Mucosa of descending colon (tissue), 3 donors: ENCODE data around the gene FDXR. TPM values are rescaled to one million over a fixed set of nuclear protein-coding genes. Genes with fewer than 3 reads are reported as not detected.

Source experiments
- ATAC-seq: fragments of 200-7000 bp; cut with Tn5 transposase; one replicate; pipeline ENCODE4 v1.9.1; 2020; ENCODE audit warnings: mild to moderate bottlenecking, moderate library complexity
- DNase-seq, 3 donors: peaks; one replicate each; pipeline ENCODE4 v3.0.0-alpha.2; 2020
- H3K36me3 ChIP-seq: fragments of 200-600 bp; one replicate; pipeline ENCODE4 v1.8.0; 2021; ENCODE audit warnings: low read depth, mild to moderate bottlenecking
- H3K4me1 ChIP-seq: fragments of 200-600 bp; one replicate; pipeline ENCODE4 v1.8.0; 2021; ENCODE audit warnings: low read depth, mild to moderate bottlenecking
- H3K4me3 ChIP-seq: fragments of 200-600 bp; one replicate; pipeline ENCODE4 v1.8.0; 2021; ENCODE audit warnings: mild to moderate bottlenecking
- H3K9me3 ChIP-seq: fragments of 200-600 bp; one replicate; pipeline ENCODE4 v1.8.0; 2021; ENCODE audit warnings: mild to moderate bottlenecking
- intact Hi-C, 2 donors: fragments of 100-400 bp; cut with DNase I in 1 of 2; cut with micrococcal nuclease in 1 of 2; formaldehyde crosslinking; loops; one replicate each; pipeline versions ENCODE4 v1.11.0 to v1.11.1; 2022; cut with DNase I, micrococcal nuclease
- total RNA-seq, 3 donors: library from RNA; stranded (reverse); fragmentation: NEBNext Ultra II Directional in 2 of 3; extraction: Animal tissue kit (Norgen Biotek cat#: 25700) in 2 of 3; gene quantifications; one replicate each; pipeline versions ENCODE4 v1.2.1 to v1.2.4, GENCODE V29; 2021 to 2023
- TF ChIP-seq, protein P1 (sequence below): fragments of 200-600 bp; IDR thresholded peaks from one replicate; pipeline ENCODE4 v1.8.0; 2022; ENCODE audit warnings: antibody characterized with exemption, mild to moderate bottlenecking
- donor health status: DM: no; HTN: no; CAD: no; lungs with moderate emphysema.
- donor health status: DM: no; HTN: no; CAD: no.
- donor health status: DM: no; HTN: yes; CAD: no.

The FDXR gene
- total RNA-seq, 3 donors from 2014 or later, result 10.6 to 14.8 (median 12.0) TPM

DNA sequence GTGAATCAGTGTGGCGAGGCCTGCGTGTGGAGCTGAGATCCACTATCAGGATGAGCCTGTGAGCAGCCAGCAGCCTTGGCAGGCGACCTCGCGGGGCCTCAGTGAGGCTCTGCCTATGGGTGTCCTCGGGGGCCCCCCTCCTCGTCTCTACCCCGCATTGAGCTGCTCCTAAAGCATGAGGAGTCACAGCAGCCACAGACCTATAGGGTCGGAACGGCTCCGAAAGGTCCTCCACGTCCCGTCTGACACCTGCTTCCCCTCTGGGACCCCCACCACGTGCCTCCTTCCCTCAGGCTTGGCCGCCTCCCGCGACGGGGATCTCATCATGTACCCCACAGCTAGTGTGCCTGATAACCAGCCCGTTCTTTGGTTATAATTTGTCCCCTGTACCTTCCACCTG lies 41.9 kb downstream of the FDXR start:
- Histone ChIP-seq H3K9me3 (no peaks in the 10 kb centered on the region), H3K36me3 (no peaks in the 10 kb centered on the region), H3K4me1 (peaks cover 4% of the 10 kb centered on the region), H3K4me3 (no peak overlapping the region)
- intact Hi-C loops, result no loop called here
- TF ChIP-seq, protein P1, sequence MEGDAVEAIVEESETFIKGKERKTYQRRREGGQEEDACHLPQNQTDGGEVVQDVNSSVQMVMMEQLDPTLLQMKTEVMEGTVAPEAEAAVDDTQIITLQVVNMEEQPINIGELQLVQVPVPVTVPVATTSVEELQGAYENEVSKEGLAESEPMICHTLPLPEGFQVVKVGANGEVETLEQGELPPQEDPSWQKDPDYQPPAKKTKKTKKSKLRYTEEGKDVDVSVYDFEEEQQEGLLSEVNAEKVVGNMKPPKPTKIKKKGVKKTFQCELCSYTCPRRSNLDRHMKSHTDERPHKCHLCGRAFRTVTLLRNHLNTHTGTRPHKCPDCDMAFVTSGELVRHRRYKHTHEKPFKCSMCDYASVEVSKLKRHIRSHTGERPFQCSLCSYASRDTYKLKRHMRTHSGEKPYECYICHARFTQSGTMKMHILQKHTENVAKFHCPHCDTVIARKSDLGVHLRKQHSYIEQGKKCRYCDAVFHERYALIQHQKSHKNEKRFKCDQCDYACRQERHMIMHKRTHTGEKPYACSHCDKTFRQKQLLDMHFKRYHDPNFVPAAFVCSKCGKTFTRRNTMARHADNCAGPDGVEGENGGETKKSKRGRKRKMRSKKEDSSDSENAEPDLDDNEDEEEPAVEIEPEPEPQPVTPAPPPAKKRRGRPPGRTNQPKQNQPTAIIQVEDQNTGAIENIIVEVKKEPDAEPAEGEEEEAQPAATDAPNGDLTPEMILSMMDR, result no peak
- no peak for ATAC-seq
- no peak for DNase-seq

DNA sequence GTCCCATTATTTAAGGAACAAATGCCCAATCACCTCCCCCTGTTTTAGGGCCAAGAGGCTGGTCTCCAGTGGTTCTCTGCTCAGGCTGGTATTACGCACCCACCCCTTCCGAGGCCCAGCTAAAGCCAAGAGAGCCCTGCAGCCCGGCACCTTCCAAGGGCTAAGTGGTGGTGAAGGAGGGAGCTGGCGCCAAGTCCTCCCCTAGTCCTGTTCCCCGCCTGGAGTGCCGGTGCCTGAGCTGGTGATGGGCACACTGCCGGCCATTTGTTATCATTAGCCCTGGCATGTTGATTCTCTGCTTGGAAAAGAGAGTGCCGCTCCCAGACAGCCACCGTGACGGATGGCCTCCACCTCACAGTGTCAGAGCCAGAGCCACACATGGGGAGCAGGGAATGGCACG lies 45.0 kb downstream of the FDXR start:
- no peaks in the 10 kb centered on the region for H3K36me3 ChIP-seq

DNA sequence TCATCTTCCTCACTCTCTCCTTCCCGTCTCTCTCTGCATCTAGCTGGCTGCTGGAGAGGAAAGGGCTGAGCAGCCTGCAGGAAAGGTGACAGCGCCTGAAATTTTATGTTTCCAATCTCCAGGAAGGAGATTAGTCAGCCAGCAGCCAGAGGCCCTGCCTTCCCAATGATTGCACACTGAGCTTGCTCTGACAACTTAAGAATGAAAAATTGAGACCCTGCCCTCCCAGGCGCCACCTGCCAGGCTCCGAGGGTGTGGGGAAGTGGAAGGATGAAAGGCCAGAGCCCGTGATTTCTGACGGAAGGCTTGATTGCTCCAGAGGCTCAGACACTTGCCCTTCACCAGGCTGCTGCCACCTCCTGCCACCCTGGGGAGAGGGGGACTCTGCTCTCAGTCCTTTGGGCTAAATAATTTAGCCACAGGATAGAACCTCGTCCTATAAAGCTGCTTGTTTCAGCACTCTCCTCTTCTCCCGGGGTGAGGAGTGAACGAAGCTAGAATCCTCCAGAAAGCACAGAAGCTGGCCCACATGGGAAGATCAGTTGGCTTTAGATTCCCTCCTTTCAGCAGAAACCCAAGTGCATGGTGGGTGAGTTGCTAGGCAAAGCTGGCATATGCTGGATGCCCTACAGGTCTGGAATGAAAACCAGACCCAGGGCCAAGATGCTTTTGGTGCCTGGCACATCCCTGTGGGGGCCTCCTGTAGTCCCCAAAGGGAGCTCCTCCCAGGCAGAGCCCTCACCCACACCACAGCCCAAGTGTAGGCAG lies 46.7 kb downstream of the FDXR start:
- intact Hi-C loops, result no loop called here
- Histone ChIP-seq H3K4me1 (no peaks in the 10 kb centered on the region), H3K4me3 (no peak overlapping the region), H3K36me3 (no peaks in the 10 kb centered on the region), H3K9me3 (no peaks in the 10 kb centered on the region)
- TF ChIP-seq, protein P1, result no peak
- ATAC-seq (no peak), DNase-seq (no peak)

More for the DNA sequence above, 45.0 kb downstream of the FDXR start:
- DNase-seq (no peak), ATAC-seq (no peak)
- Histone ChIP-seq H3K4me3 (no peak overlapping the region), H3K9me3 (no peaks in the 10 kb centered on the region), H3K4me1 (peaks cover 4% of the 10 kb centered on the region)
- TF ChIP-seq, protein P1, result no peak
- intact Hi-C loops, result no loop called here

DNA sequence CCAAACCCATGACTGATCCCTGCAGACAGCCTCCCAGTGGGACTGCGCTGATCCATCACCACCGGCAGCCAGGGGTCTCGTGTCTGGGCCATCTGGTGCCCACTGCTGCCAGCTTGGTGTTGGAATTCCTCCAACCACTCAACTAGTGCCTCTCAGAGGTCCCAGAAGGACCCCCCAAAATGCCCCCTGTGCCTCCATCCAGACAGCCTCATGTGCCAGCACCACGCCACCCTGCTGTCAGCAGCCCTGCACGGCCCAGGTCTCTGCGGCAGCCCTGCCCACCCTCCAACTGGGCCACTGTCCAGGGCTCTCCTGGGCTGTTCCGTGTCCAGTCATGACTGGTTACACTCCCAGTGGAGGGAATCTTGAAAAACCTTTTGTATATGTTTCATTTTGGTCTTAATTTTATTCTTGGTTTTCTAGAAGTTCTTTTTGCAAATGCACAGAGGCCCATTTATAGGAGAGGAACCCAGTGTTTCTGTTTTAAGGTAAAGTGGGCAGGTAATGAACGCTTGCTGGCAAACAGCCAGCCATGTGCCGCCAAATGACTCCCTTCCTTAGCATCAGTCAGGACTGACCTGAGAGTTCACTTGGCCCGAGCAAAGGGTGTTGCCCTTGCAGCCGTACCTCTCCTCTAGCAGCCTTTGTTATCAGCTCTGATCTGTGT lies 47.7 kb downstream of the FDXR start:
- Histone ChIP-seq H3K4me1 (no peaks in the 10 kb centered on the region), H3K36me3 (no peaks in the 10 kb centered on the region), H3K9me3 (no peaks in the 10 kb centered on the region), H3K4me3 (no peak overlapping the region)
- intact Hi-C loops, result no loop called here
- no peak for DNase-seq
- no peak for ATAC-seq
- TF ChIP-seq, protein P1, result no peak

DNA sequence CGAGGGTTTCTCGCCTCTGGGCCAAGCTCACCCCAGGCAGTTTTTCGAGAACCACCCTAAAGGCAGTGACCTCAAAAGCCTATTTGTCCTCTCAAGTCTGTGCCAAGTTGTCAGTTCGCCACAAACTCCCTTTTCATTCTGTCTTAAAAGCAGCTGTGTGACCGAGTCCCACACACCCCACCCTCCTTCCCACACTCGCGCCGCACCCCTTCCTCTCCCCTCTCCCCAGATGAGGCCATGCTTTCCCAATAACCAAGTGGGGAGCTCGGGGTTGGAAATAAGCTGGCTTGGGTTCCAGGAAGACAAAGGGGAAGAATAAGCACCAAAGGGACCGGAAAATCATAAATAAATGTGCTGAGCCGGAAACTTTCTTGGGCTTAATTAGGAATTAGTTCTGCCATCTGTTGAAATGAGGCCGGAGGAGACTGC lies 49.8 kb downstream of the FDXR start:
- intact Hi-C loops, result no loop called here
- Histone ChIP-seq H3K4me3 (no peak overlapping the region), H3K9me3 (no peaks in the 10 kb centered on the region), H3K36me3 (no peaks in the 10 kb centered on the region), H3K4me1 (no peaks in the 10 kb centered on the region)
- DNase-seq, result no peak
- no peak for ATAC-seq
- TF ChIP-seq, protein P1, result no peak
